SHP77 (cell line): ENCODE results near the gene PLXND1.
A peak's percentile ranks its signal among the peaks of the same experiment; 100 is the strongest.

Source experiments
- DNase-seq, 2 experiments: peaks; one replicate each; lab custom pipeline; 2025; lab: John Stamatoyannopoulos, UW

PLXND1 gene

GRCh38 chr3:129628169-129628522, 21.7 kb upstream of the PLXND1 start:
- no peak for DNase-seq

GRCh38 chr3:129627350-129628168, 21.1 kb upstream of the PLXND1 start:
- DNase-seq = peak; percentile 87 to 90

GRCh38 chr3:129626744-129627349, 20.4 kb upstream of the PLXND1 start:
- DNase-seq = peak; percentile 86 to 94

GRCh38 chr3:129625072-129625874, 18.8 kb upstream of the PLXND1 start:
- DNase-seq = peak in 1 of 2 experiments; percentile 49

GRCh38 chr3:129624347-129625071, 18.0 kb upstream of the PLXND1 start:
- DNase-seq = no peak

- DNase-seq = peak in 1 of 2 experiments; percentile 44
Observed at GRCh38 chr3:129623447-129624118, 17.1 kb upstream of the PLXND1 start.

GRCh38 chr3:129622933-129623332, 16.5 kb upstream of the PLXND1 start:
- DNase-seq = no peak

GRCh38 chr3:129622226-129622874, 15.9 kb upstream of the PLXND1 start:
- DNase-seq = no peak

- no peak for DNase-seq
Observed at GRCh38 chr3:129621626-129622225, 15.2 kb upstream of the PLXND1 start.

GRCh38 chr3:129620828-129621559, 14.5 kb upstream of the PLXND1 start:
- DNase-seq = no peak

GRCh38 chr3:129619726-129620162, 13.3 kb upstream of the PLXND1 start:
- DNase-seq = no peak

GRCh38 chr3:129618901-129619671, 12.6 kb upstream of the PLXND1 start:
- peak in 1 of 2 experiments; percentile 26 for DNase-seq

- DNase-seq = no peak
Observed at GRCh38 chr3:129618186-129618820, 11.8 kb upstream of the PLXND1 start.

- no peak for DNase-seq
Observed at GRCh38 chr3:129617381-129618185, 11.1 kb upstream of the PLXND1 start.

- no peak for DNase-seq
Observed at GRCh38 chr3:129616713-129617112, 10.2 kb upstream of the PLXND1 start.

GRCh38 chr3:129616291-129616690, 9.8 kb upstream of the PLXND1 start:
- no peak for DNase-seq

- DNase-seq = no peak
Observed at GRCh38 chr3:129615751-129616281, 9.3 kb upstream of the PLXND1 start.
